Neuronal stem cell (in vitro differentiated cells): ENCODE data around the gene ATAD1.
A peak's percentile ranks its signal among the peaks of the same experiment; 100 is the strongest.

Experiments
- DNase-seq: peaks from one replicate; pipeline ENCODE4 v3.0.0-alpha.2; 2013; ENCODE audit warnings: low spot score
- H2AFZ ChIP-seq: one replicate; pipeline ENCODE4 v1.6.1; 2013; ENCODE audit warnings: mild to moderate bottlenecking, low read length, inconsistent platforms
- H2AK5ac ChIP-seq: 2 replicates; pipeline ENCODE4 v1.6.1; 2013; ENCODE audit warnings: low read depth, mild to moderate bottlenecking, inconsistent platforms, low read length, moderate library complexity, mixed read lengths
- H2BK120ac ChIP-seq: 2 replicates; pipeline ENCODE4 v1.6.1; 2013; ENCODE audit warnings: low read depth, mild to moderate bottlenecking, inconsistent platforms, low read length, moderate library complexity, mixed read lengths
- H2BK12ac ChIP-seq: one replicate; pipeline ENCODE4 v1.6.1; 2013; ENCODE audit warnings: low read length, inconsistent platforms
- H2BK15ac ChIP-seq: 2 replicates; pipeline ENCODE4 v1.6.1; 2013; ENCODE audit warnings: mild to moderate bottlenecking, low read length, inconsistent platforms, mixed read lengths
- H2BK5ac ChIP-seq: one replicate; pipeline ENCODE4 v1.6.1; 2013; ENCODE audit warnings: inconsistent platforms, mild to moderate bottlenecking, low read length, moderate library complexity
- H3K14ac ChIP-seq: one replicate; pipeline ENCODE4 v1.6.1; 2013; ENCODE audit warnings: low read length, inconsistent platforms
- H3K18ac ChIP-seq: 2 replicates; pipeline ENCODE4 v1.6.1; 2013; ENCODE audit warnings: low read length, inconsistent platforms
- H3K23ac ChIP-seq: 2 replicates; pipeline ENCODE4 v1.6.1; 2013; ENCODE audit warnings: low read depth, mild to moderate bottlenecking, mixed read lengths, low read length, inconsistent platforms; ENCODE audit not compliant: poor library complexity
- H3K27ac ChIP-seq: replicated peaks from 3 replicates; pipeline ENCODE4 v1.5.1; 2013; ENCODE audit warnings: low read length, inconsistent platforms
- H3K27me3 ChIP-seq, 3 experiments: 2 replicates each; pipeline ENCODE4 v1.6.1; 2013; ENCODE audit warnings: low read length in 3 of 3, mild to moderate bottlenecking in 2 of 3, inconsistent platforms in 1 of 3, low read depth in 1 of 3, mixed read lengths in 1 of 3, moderate library complexity in 1 of 3; ENCODE audit not compliant: control insufficient read depth in 3 of 3, insufficient read depth in 3 of 3
- H3K36me3 ChIP-seq, 2 donors: replicated peaks in 1 of 2; 2 replicates each; pipeline ENCODE4 v1.6.1; 2013; ENCODE audit warnings: low read length in 2 of 2; ENCODE audit not compliant: control insufficient read depth in 2 of 2, insufficient read depth in 2 of 2
- H3K4ac ChIP-seq: 2 replicates; pipeline ENCODE4 v1.6.1; 2013; ENCODE audit warnings: inconsistent platforms, mild to moderate bottlenecking, low read length, moderate library complexity
- H3K4me1 ChIP-seq, 2 donors: 1 replicate in 1 of 2; 2 replicates in 1 of 2; pipeline ENCODE4 v1.6.1; 2013; ENCODE audit warnings: low read length in 2 of 2, low read depth in 1 of 2; ENCODE audit not compliant: control insufficient read depth in 2 of 2, insufficient read depth in 1 of 2
- H3K4me2 ChIP-seq: one replicate; pipeline ENCODE4 v1.6.1; 2013; ENCODE audit warnings: mild to moderate bottlenecking, low read length, inconsistent platforms; ENCODE audit not compliant: insufficient read depth, poor library complexity, severe bottlenecking
- H3K4me3 ChIP-seq, 2 donors: 2 replicates each; pipeline ENCODE4 v1.5.1; 2013; ENCODE audit warnings: low read length in 2 of 2, mild to moderate bottlenecking in 2 of 2, inconsistent platforms in 1 of 2, moderate library complexity in 1 of 2
- H3K79me1 ChIP-seq: one replicate; pipeline ENCODE4 v1.6.1; 2013; ENCODE audit warnings: low read depth, mild to moderate bottlenecking, inconsistent platforms, low read length, moderate library complexity
- H3K9ac ChIP-seq: one replicate; pipeline ENCODE4 v1.6.1; 2013; ENCODE audit warnings: mild to moderate bottlenecking, low read depth, low read length, inconsistent platforms; ENCODE audit not compliant: poor library complexity
- H3K9me3 ChIP-seq, 2 donors: replicated peaks in 1 of 2; 2 replicates each; pipeline versions ENCODE3 to v1.6.1; 2013; ENCODE audit warnings: low read length in 2 of 2, mild to moderate bottlenecking in 2 of 2, inconsistent platforms in 1 of 2, low read depth in 1 of 2, mixed read lengths in 1 of 2, moderate library complexity in 1 of 2; ENCODE audit not compliant: control insufficient read depth in 2 of 2, insufficient read depth in 1 of 2
- H4K8ac ChIP-seq: one replicate; pipeline ENCODE4 v1.6.1; 2013; ENCODE audit warnings: low read depth, mild to moderate bottlenecking, inconsistent platforms, low read length, moderate library complexity
- H4K91ac ChIP-seq: one replicate; pipeline ENCODE4 v1.6.1; 2013; ENCODE audit warnings: low read length, low read depth, mild to moderate bottlenecking, inconsistent platforms; ENCODE audit not compliant: poor library complexity
- WGBS, 2 donors: extraction: QIAGEN DNeasy Blood & Tissue Kit; methylation state at CpG; one replicate each; pipeline ENCODE4 v1.1.7; 2013; ENCODE audit warnings: missing lambda C conversion rate in 2 of 2, mixed read lengths in 1 of 2; ENCODE audit not compliant: insufficient read length in 2 of 2, insufficient replicate concordance in 1 of 2; ENCODE audit errors: extremely low coverage in 2 of 2; 5-methylcytosine and 5-hydroxymethylcytosine counted together

ATAD1 gene

DNA sequence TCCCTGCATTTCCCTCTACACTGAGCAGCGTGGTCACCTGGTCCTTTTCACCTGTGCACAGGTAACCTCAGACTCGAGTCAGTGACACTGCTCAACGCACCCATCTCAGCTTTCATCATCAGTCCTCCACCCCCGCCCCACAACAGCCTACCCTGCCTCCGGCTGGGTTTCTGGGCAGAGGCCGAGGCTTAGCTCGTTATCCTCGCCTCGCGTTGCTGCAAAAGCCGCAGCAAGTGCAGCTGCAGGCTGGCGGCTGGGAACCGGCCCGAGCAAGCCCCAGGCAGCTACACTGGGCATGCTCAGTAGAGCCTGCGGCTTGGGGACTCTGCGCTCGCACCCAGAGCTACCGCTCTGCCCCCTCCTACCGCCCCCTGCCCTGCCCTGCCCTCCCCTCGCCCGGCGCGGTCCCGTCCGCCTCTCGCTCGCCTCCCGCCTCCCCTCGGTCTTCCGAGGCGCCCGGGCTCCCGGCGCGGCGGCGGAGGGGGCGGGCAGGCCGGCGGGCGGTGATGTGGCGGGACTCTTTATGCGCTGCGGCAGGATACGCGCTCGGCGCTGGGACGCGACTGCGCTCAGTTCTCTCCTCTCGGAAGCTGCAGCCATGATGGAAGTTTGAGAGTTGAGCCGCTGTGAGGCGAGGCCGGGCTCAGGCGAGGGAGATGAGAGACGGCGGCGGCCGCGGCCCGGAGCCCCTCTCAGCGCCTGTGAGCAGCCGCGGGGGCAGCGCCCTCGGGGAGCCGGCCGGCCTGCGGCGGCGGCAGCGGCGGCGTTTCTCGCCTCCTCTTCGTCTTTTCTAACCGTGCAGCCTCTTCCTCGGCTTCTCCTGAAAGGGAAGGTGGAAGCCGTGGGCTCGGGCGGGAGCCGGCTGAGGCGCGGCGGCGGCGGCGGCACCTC is 45.3 kb upstream of the ATAD1 start, which contains the start of the genes KLLN and PTEN:
KLLN (minus strand) TSS at position 481 of the 891 bp plus-strand sequence. CDS start 1,046 bp downstream, outside the sequence.
PTEN (plus strand) TSS at position 573 of the 891 bp plus-strand sequence. CDS start 845 bp downstream, outside the sequence.
- Histone ChIP-seq H4K91ac (no peak within 1 kb of the TSS), H3K23ac (peak within 1 kb of the TSS; percentile 98), H3K9ac (peak within 1 kb of the TSS; percentile 96), H2AFZ (peak within 1 kb of the TSS; percentile 92), H2BK15ac (peak within 1 kb of the TSS; percentile 71), H2BK12ac (peak within 1 kb of the TSS; percentile 58), H2BK5ac (peak within 1 kb of the TSS; percentile 98), H3K79me1 (peaks cover 6% of the 10 kb centered on the region), H3K4me2 (peak within 1 kb of the TSS; percentile 88), H3K18ac (peak within 1 kb of the TSS; percentile 99), H2BK120ac (peak within 1 kb of the TSS; percentile 96), H4K8ac (no peak within 1 kb of the TSS), H3K36me3 (peaks cover 0 to 8% of the 10 kb centered on the region in 2 donors), H3K14ac (peak within 1 kb of the TSS; percentile 94), H3K27ac (peak within 1 kb of the TSS; percentile 99), H3K4me3 (peak within 1 kb of the TSS; percentile 94 to 98), H3K9me3 (peaks cover 0 to 8% of the 10 kb centered on the region in 2 donors), H3K4me1 (peaks cover 1 to 3% of the 10 kb centered on the region in 2 donors), H2AK5ac (peak within 1 kb of the TSS; percentile 64), H3K4ac (peak within 1 kb of the TSS; percentile 97), H3K27me3 (no peaks in the 10 kb centered on the region)
- peak; percentile 93 for DNase-seq
- WGBS, 2 donors, result no CpG with 5 or more reads among the region's 89 CpGs

- no peak for DNase-seq
- Histone ChIP-seq H3K18ac (peak overlapping the region; percentile 99), H3K4me2 (peak overlapping the region; percentile 88), H4K91ac (no peak overlapping the region), H4K8ac (no peak overlapping the region), H2AK5ac (peak overlapping the region; percentile 64), H3K4me1 (peaks cover 0 to 3% of the 10 kb centered on the region in 2 donors), H2BK15ac (peak overlapping the region; percentile 71), H3K36me3 (peaks cover 0 to 6% of the 10 kb centered on the region in 2 donors), H3K9ac (peak overlapping the region; percentile 96), H2BK120ac (peak overlapping the region; percentile 91), H3K4ac (peak overlapping the region; percentile 97), H3K79me1 (peaks cover 6% of the 10 kb centered on the region), H2BK12ac (no peak overlapping the region), H3K14ac (peak overlapping the region; percentile 94), H3K4me3 (peak overlapping the region; percentile 94 to 98), H3K9me3 (peaks cover 0 to 8% of the 10 kb centered on the region in 2 donors), H2AFZ (peak overlapping the region; percentile 92), H3K27ac (peak overlapping the region; percentile 99), H3K23ac (peak overlapping the region; percentile 95), H3K27me3 (no peaks in the 10 kb centered on the region), H2BK5ac (peak overlapping the region; percentile 95)
- no CpG with 5 or more reads among the region's 21 CpGs for WGBS, 2 donors
Measured at GRCh38 chr10:87862679-87863052, 44.6 kb upstream of the ATAD1 start.

DNA sequence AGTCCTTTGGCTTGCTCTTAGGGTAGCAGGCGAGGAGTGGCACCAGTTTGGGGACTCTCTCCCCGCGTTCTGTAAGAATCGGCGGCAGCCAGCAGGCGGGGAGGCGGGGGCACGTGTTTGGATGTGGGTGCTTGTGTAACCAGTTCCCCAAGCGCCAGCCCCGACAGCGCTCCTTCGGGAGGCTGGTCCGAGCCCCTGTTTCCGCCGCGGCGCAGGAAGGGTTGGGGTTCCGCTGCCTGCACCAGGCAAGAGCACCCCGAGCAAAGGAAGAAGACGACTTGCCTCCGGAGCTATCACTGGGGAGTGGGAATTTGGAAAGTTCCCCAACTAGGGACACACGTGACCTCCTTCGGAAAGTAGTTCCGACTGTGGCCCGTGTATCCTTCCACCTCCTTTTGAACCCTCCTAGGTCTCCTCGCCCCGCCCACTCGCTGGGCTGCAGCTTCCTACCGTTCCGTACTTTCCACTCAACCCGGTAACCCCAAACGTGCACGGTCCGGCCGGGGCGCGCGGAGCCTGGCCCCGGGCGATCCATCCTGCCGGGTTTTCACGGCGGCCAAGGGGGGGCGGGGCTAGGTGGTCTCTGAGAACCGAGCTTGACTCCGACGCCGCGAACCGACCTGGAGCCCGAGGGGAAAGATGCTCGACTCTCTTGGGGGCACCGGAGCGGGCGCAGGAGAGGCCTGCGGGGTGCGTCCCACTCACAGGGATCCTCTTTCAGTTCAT is 44.1 kb upstream of the ATAD1 start:
- Histone ChIP-seq H2BK12ac (peak overlapping the region; percentile 96), H3K9ac (peak overlapping the region; percentile 96), H4K91ac (no peak overlapping the region), H3K18ac (peak overlapping the region; percentile 100), H4K8ac (no peak overlapping the region), H3K4me1 (peaks cover 0 to 3% of the 10 kb centered on the region in 2 donors), H3K9me3 (peaks cover 0 to 8% of the 10 kb centered on the region in 2 donors), H2AK5ac (peak overlapping the region; percentile 64), H3K27me3 (no peaks in the 10 kb centered on the region), H3K79me1 (peaks cover 6% of the 10 kb centered on the region), H2AFZ (peak overlapping the region; percentile 92), H3K23ac (peak overlapping the region; percentile 98), H3K4ac (peak overlapping the region; percentile 78), H2BK5ac (peak overlapping the region; percentile 95), H2BK15ac (peak overlapping the region; percentile 93), H3K27ac (peak overlapping the region; percentile 99), H3K36me3 (peaks cover 0 to under 1% of the 10 kb centered on the region in 2 donors), H3K4me3 (peak overlapping the region; percentile 94 to 98), H2BK120ac (peak overlapping the region; percentile 82), H3K14ac (peak overlapping the region; percentile 76), H3K4me2 (peak overlapping the region; percentile 96)
- DNase-seq, result peak; percentile 97
- WGBS, 2 donors, result no CpG with 5 or more reads among the region's 57 CpGs
